ENCODE data around the gene ATP2B2.

The ATP2B2 gene

DNA sequence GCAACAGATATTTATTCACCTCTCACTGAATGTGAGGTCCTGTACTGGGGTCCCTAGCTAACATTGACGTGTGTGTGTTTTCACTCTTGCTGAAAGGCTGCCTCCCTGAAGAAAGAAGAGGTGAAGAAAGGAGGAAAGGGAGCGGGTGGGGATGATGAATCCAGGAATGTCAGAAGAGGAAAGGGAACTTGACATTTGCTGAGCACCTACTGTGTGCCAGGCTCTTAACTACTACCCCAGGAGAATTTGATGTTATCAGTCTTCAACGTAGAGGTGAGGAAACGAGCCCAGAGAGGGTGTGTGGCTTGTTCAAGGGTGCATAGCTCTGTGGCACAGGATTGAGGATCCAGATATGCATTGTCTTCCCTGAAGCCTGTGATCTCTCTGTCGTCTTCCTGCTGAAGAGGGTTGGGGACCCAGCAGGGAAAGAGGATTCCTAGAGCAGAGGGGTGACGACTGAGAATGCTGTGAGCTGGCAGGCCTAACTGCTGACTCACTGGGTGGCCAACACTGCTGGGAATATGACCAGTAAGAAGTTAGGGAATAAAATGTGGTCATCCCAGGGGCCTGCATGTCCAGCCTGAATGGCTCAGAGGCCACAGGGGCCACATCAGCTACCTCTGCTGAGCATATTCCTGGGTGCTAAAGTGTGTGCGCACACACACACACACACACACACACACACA is 6.6 kb upstream of the ATP2B2 start:
- in situ Hi-C loops (cut with MboI; ENCODE audit: low sequenced_read_pairs) = no loop called here

DNA sequence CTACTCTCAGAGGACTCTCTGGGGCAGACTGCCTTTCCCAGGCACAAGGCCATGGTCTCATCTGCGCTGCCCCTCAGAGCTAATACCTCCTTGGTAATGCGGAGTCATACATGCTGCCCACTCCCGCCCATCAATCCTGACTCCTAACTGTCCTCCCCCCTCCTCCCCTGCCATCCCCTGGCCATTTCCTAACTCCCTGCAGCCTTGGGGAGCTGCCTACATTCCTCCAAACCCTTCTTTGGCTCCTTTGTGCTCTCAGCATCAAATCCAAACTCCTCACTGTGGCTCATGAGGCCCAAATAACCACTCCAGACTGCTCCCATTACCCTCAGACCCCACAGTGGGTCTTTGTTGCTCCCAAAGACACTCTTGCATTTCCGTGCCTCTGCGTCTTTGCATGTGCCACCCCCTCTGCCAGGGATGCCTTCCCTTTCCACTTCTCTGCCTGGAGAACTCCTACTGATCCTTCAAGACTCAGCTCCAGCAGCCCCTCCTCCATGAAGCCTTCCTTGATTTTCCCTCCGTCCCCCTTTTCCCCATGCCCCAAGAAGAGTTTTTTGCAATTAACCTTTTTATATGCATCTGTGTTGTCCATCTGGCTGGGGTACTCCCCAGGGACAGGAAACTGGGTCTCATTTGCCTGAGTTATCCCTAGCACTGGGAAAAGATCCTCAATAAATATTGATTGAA is 5.5 kb upstream of the ATP2B2 start:
- in situ Hi-C loops (cut with MboI; ENCODE audit: low sequenced_read_pairs) = no loop called here

GRCh38 chr3:10510086-10510742 is 4.8 kb upstream of the ATP2B2 start:
- in situ Hi-C loops (cut with MboI; ENCODE audit: low sequenced_read_pairs) = no loop called here

- in situ Hi-C loops (cut with MboI; ENCODE audit: low sequenced_read_pairs) = no loop called here
These were observed 3.9 kb upstream of the ATP2B2 start for GRCh38 chr3:10509325-10509724.

GRCh38 chr3:10508619-10509260 is 3.4 kb upstream of the ATP2B2 start:
- in situ Hi-C loops (cut with MboI; ENCODE audit: low sequenced_read_pairs) = no loop called here

DNA sequence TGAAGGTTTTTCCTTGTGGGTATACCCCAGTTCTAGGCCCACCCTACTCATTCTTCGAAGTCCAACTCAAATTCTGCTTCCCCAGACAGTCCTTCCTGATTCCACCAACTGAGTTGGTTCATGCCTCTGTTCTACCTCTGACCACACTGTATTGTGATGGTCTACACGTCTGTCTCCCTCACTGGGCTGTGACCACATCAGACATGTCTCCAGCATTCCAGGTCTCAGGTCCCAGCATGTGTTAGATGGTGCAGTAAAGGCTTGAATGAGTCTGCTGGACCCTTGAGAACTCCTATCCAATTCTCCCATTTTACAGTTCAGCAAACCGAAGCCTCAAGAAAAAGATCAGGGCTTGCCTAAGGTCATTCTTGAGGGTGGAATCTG is 2.8 kb upstream of the ATP2B2 start:
- in situ Hi-C loops (cut with MboI; ENCODE audit: low sequenced_read_pairs) = no loop called here

DNA sequence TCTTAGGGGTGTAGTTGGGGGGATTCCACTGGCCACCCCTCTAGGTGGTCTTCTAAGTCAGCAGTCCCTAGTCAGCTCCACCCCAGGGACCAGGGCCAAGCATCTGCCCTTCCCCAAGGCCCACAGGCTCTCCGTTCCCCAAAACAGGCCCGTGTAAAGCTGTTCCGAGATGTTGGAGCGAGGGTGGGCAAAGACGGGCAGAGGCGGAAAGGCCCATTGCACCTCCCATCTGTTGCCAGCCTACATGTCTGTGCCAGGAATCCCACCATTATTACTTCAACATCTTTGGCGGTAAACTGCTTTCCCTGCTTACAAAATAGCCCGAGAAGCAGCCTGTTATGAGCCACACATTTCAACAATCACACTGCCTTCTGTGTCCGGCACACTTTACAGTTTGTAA is 1.9 kb upstream of the ATP2B2 start:
- in situ Hi-C loops (cut with MboI; ENCODE audit: low sequenced_read_pairs) = no loop called here

- in situ Hi-C loops (cut with MboI; ENCODE audit: low sequenced_read_pairs) = no loop called here
These were observed 1.3 kb upstream of the ATP2B2 start for GRCh38 chr3:10506696-10507095.

GRCh38 chr3:10505791-10506585 is 602 bp upstream of the ATP2B2 start:
- in situ Hi-C loops (cut with MboI; ENCODE audit: low sequenced_read_pairs) = no loop called here

DNA sequence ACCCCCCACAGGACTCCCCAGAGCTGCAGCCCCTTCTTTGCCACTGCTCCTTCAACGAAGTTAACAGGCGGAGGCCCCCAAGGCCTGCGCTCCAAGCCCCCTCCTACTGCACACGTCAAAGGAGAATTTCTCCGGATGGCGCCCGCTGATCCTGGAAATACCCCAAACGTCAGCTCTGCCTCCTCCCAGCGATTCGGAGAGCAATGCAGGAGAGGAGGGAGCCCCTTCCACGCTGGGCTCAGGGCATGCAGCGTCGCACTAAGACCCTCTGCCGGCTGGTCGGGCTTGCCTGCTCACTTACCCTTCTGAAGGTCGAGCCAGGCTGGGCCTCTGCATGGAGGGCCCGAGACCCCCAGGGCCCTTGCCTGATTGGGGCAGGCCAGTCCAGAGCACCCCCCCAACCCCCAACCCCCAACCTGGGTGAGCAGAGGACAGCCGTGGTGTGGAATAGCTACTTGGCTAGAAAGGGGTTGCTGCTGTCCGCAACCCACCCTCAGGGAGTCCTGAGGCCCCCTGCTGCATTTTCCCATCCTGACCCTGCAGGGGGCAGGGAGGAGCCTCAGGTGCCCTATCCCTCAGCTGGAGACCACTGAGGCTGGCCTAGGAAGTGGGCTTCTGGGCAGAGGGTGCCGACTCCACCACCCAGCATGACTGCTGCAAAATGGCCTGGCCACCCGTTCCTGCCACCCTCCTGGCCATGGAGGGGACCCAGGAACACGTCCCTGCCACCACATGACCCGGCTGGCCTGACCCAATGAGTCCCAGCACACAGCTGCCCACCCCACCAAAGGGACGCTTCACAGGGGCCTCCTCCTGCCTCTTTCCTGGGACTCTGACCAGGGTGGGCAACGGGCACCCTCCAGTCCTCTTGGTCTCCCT is 976 bp downstream of the ATP2B2 start:
- in situ Hi-C loops (cut with MboI; ENCODE audit: low sequenced_read_pairs) = no loop called here

- in situ Hi-C loops (cut with MboI; ENCODE audit: low sequenced_read_pairs) = no loop called here
These were observed 2.1 kb downstream of the ATP2B2 start for GRCh38 chr3:10503217-10503796.

- in situ Hi-C loops (cut with MboI; ENCODE audit: low sequenced_read_pairs) = no loop called here
These were observed 3.1 kb downstream of the ATP2B2 start for GRCh38 chr3:10502185-10502880.

- in situ Hi-C loops (cut with MboI; ENCODE audit: low sequenced_read_pairs) = no loop called here
These were observed 3.7 kb downstream of the ATP2B2 start for GRCh38 chr3:10501664-10502052.

DNA sequence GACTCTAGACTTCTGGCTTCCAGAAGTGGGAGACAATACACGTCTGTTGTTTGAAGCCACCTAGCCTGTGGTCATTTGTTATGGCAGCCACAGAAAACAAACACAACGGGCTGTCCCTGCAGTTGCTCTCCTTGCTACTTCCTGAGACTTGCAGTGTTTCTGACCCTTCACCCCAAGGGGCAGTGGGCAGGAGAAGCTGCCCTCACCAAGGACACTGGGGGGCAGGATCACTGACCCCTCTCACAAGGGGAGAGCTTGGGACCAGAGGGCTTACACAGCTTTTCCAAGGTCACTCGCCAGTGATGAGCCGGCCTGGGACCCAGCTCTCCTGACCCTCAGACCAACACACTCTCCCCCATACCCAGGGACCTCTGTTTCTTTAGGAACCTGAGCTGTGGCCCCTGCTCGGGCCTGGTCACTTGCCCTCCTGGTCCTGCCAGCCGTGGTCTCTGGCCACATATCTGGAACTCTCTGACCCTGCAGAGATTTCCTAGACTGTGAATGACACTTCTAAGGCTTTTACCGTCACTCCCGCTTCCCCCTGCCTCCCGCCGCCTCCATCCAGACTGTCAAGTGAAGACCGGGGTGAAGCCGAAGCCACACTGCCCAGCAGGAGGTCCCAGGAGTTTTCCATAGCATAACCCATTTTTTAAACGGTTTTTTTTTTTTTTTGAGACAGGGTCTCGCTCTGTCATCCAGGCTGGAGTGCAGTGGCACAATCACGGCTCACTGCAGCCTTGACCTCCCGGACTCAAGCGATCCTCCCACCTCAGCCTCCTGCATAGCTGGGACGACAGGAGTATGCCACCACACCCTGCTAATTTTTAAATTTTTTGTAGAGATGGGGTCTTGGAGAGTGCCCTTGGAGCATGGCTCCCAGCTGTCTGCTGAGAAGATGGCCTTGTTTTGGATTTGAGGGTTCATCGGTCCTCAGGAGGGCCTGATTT is 4.4 kb downstream of the ATP2B2 start:
- in situ Hi-C loops (cut with MboI; ENCODE audit: low sequenced_read_pairs) = no loop called here

- in situ Hi-C loops (cut with MboI; ENCODE audit: low sequenced_read_pairs) = no loop called here
These were observed 7.1 kb downstream of the ATP2B2 start for GRCh38 chr3:10498271-10498670.

- in situ Hi-C loops (cut with MboI; ENCODE audit: low sequenced_read_pairs) = no loop called here
These were observed 7.9 kb downstream of the ATP2B2 start for GRCh38 chr3:10497439-10497838.

- in situ Hi-C loops (cut with MboI; ENCODE audit: low sequenced_read_pairs) = no loop called here
These were observed 9.1 kb downstream of the ATP2B2 start for GRCh38 chr3:10496121-10496863.

All from hTERT RPE-1 (cell line).